Left cardiac atrium (tissue), 4 donors: ENCODE measurements around the gene SFMBT2. TPM values are rescaled to one million over a fixed set of nuclear protein-coding genes. Genes with fewer than 3 reads are reported as not detected.
"Not testable (repeated sequence)": the region's sequence is repeated elsewhere in the genome, so short reads cannot be mapped to it uniquely, and the experiment has no call there.

Experiments
- ATAC-seq, 2 donors: fragments of 200-7000 bp; cut with Tn5 transposase; one replicate each; pipeline ENCODE4 v1.9.1; 2020; ENCODE audit warnings: mild to moderate bottlenecking in 2 of 2, moderate library complexity in 2 of 2
- DNase-seq: peaks from one replicate; pipeline ENCODE4 v3.0.0-alpha.2; 2020
- intact Hi-C, 2 donors: fragments of 100-400 bp; cut with DNase I; formaldehyde crosslinking; loops; one replicate each; pipeline versions ENCODE4 v1.14.1 to v1.15.1; 2022 to 2023
- total RNA-seq, 2 donors: library from RNA; stranded (reverse); fragmentation: NEBNext Ultra II Directional; extraction: Animal tissue kit (Norgen Biotek cat#: 25700); gene quantifications; one replicate each; pipeline ENCODE4 v1.2.1, GENCODE V29; 2021
- donor health status: DM: no; HTN: yes; CAD: no.
- donor health status: DM: no; HTN: yes; CAD: no; lungs with severe emphysema.
- donor health status: DM: yes; HTN: yes; CAD: no.
- donor health status: Dilated cardiomyopathy.

Gene SFMBT2
- total RNA-seq, 2 donors from 2014 or later = 9.9 to 11.4 TPM

DNA sequence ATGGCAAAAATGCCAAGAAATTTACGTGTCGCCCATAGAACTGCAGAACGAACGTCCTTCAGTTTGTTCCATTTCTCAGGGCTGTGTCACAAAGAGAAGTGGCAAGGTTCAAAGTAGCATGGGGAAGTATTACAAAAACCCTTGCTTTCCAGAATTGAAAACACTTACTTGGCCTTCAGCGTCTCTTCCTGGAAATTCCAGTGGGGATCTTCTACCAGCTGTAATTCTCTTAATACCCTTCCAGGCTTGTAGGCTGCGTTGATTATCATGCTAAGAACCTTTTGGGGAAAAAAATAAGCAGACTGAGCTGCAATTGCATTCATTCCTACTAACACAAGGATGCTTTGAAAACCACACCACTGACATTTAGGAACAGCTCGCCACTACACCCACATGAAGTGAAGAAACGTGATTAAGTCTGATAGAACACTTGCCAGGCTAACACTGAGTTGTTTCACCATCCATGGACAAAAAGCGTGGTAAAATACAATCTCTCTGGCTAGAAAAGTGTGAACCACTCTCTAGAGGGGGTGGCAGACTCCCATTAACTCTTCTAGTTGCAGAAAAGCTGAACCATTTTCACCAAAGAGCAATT is 222.3 kb downstream of the SFMBT2 start:
- ATAC-seq = no peak
- intact Hi-C loops = no loop called here
- no peak for DNase-seq

DNA sequence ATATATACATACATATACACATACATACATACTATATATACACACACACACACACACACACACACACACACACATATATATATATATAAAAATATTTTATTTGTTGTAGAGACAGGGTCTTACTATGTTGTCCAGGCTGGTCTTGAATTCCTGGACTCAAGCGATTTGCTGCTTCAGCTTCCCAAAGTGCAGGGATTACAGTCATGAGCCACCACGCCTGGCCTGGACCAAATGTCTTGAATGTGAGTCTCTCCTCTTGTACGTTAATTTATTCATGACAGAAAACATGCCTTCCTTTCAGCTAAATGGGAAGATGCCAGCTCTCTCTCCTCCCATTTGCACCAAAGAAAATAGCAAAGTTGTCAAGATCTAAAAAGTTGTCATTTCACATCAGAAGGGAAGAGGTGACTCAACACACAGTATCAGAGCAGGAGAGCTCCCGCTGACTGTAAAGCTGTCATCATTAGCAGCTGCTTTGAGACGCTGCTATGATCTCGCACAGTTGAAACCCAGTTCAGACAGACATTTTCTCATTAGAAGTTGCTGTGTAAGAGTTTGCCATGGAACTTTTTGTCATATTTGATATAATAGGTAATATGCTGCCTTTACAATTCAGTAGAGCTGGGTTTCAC is 224.3 kb downstream of the SFMBT2 start:
- intact Hi-C loops = no loop called here
- no peak for DNase-seq
- peak in 1 of 2 donors; percentile 41 for ATAC-seq

DNA sequence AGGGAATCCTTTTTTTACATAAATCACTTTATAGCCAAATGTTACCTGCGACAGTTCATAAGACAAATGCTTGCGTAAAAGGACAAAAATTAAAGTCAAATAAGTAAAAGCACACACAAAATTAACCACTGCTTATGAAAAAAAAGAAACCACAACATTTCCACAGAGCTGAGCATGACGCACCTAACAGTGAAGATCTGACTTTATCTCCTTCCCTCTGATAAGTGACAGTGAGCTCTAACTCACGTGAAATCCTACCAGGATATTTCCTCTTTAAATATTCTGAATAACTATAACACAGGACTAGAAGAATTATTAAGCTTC is 225.5 kb downstream of the SFMBT2 start:
- intact Hi-C loops = no loop called here
- DNase-seq (no peak), ATAC-seq (no peak)

DNA sequence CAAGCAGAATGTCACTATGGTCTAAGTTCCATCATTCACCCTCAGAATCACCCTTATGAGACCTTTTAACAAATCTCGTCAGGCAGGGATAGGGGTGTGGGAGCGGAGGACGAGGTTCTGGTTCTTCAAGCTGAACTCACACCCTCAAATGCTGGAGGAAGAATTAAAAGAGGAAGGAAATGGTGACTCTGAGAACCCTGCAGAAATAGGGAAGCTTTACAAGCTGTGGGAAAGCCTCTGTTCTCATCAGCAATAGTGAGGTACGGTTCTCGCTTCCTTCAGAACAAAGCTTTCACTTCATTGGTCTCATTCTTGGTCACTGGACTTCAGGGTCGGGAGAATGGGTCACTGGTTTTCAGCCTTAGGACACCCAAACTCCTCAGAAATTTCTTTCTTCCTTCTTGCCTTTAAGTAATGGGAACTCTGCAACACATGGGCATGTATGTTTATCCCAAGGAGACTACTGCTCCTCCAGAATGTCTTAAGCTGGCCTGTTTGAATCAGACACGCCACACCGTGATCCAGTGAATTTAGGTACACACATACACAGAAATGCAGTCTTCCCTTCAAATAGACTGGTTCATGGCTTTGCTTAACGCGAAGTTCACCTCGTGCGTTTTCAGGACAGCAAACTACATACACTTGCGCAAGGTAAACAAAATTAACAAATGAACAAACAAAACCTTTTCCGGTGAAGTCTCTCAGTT is 226.0 kb downstream of the SFMBT2 start:
- DNase-seq (no peak), ATAC-seq (peak; percentile 57 to 79)
- intact Hi-C loops = no loop called here

DNA sequence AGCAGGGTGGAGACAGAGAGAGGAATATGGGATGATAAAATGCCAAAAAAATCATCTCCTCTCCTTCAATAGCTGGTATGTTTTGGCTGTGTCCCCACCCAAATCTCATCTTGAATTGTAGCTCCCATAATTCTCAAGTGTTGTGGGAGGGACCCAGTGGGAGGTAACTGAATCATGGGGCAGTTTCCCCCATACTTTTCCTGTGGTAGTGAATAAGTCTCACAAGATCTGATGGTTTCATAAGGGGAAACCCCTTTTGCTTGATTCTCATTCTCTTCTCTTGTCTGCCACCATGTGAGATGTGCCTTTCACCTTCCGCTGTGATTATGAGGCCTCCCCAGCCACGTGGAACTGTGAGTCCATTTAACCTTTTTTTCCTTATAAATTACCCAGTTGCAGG is 226.7 kb downstream of the SFMBT2 start:
- ATAC-seq, DNase-seq, intact Hi-C loops: not testable (repeated sequence)

DNA sequence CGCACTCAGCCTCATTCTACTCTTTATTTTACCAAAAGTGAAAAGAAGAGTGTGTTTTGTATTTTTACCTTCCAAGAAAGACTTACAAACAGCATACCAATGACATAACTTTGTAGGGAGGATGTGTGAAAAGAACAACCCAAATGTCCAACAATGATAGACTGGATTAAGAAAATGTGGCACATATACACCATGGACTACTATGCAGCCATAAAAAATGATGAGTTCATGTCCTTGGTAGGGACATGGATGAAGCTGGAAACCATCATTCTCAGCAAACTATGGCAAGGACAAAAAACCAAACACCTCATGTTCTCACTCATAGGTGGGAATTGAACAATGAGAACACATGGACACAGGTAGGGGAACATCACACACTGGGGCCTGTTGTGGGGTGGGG is 228.5 kb downstream of the SFMBT2 start:
- intact Hi-C loops, DNase-seq: not testable (repeated sequence)

DNA sequence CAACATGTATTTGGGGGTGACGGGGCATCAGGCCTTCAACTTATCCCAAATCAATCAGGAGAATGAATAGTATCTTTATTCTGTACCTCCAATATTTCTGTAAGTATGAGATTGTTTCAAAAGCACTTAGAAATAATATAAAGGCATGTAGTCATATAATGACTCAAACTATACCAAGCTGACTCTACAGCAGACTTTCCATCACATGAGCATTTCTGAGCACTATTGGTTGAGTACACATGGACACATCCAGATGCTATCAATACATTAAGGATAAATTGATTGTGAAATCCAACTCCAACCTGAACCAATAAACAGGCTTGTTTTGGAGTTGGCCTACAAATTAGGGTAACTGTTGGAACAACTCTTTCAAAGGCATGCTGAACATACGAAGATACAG is 229.4 kb downstream of the SFMBT2 start:
- DNase-seq (no peak), ATAC-seq (no peak)
- intact Hi-C loops = no loop called here

More for the DNA sequence above, 228.5 kb downstream of the SFMBT2 start:
- not testable (repeated sequence) for ATAC-seq

DNA sequence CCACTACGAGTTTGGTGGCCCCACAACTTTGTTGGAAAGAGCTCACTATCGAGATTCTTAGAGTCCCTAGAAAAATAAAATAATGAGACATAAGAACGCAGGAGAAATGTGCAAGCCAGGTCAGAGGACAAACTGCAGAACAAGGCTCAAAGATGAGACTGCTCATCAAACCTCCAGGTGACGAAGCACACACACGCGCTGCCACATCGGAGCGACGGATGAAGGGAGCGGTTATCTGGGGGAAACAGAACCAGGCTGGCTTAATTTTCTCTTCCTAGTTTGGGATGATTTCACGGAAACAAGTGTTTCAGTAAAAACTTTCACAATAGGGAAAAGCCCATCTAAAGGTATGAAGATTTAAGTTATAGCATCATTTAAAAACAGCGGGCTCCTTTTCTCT is 231.3 kb downstream of the SFMBT2 start:
- no peak for DNase-seq
- intact Hi-C loops = no loop called here
- ATAC-seq = no peak

DNA sequence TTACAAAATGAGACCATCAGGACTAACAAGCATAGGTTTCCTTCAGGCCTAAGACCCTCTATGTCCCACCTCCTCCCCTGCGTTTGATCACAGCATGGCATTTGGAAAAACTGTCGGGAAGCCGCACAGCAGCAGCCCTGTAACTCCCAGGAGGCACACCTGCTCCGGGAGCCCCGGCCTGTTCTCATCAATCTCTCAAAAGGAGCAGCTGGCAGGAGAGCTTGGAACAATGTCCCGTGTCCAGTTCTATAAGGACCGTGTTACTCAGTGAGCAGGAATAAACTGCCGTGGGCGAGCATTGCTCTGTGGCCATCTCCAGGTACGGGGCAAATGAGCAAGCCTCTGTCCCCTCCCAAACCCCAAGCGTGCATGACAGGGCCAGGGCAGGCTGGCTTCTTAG is 236.9 kb downstream of the SFMBT2 start:
- intact Hi-C loops = no loop called here
- ATAC-seq (no peak), DNase-seq (no peak)

DNA sequence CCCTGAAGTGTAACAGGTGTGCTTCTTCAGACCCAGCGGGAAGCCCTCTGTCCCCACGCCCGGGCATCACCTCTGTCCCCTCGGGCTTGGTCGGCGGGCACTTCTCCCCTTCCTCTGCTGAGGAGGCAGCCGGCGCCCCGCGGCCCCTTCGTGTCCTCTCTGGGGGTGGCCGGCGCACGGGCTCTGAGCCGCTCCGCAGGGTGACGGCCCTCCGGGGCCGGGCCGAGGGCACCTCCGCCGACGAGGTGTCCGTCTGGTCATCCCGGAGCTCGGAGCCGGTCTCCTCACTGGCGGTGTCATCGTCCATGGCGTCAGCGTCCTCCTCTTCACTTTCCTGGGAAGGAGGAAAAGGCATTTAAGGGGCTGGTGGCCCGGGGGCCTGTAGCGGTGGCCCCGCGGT is 239.0 kb downstream of the SFMBT2 start:
- ATAC-seq = no peak
- intact Hi-C loops = no loop called here
- no peak for DNase-seq

DNA sequence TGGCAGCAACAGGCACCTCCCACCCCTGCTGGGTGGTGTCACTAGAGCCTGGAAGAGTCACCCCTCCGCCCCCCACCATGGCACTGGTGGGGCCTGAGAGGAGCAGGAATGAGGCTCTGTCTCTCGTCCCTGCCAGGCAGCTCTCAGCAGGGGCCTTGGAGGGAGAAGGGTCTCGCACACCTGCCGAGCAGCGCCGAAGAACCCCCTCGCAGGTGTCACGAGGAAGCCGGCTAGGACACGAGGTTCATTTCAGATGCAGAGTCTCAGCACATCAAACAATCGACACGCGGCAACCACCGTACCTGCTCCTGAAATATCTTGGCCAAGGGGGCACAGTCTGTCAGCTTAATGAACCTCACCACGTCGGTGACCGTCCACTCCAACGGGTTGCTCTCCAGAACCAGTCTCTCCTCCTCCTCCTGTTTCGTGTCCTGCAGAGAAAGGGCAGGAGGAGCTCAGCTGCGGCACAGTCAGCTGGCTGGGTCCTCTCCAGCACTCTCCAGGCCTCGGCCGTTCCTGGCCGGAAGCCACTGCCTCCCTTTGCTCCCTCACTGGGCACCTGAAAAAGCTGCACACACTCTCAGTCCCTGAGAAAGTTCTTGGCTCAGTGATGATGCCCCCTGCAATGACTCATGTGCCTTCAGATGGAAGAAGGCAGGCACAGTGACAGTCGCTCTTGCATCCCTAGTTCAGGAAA is 240.1 kb downstream of the SFMBT2 start:
- intact Hi-C loops = no loop called here
- peak in 1 of 2 donors; percentile 67 for ATAC-seq
- DNase-seq = no peak

DNA sequence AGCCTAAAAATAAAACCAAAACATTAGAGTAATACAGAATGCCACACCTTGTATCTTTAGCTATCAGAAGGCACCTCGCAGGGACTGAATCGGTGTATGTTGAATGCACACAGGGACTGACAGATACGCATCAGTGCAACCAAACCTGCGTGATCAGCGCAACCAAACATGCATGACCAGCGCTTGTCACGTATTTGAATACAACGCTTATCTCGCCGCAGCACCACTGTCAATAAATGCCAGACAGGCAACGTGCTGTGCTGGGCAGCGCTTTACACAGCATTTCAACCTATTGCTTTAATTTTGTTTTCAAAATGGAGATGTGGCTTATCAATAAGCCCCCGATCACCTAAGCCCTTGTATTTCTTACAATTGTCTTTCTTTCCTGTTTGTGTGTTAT is 242.4 kb downstream of the SFMBT2 start:
- no peak for ATAC-seq
- no peak for DNase-seq
- intact Hi-C loops = no loop called here

DNA sequence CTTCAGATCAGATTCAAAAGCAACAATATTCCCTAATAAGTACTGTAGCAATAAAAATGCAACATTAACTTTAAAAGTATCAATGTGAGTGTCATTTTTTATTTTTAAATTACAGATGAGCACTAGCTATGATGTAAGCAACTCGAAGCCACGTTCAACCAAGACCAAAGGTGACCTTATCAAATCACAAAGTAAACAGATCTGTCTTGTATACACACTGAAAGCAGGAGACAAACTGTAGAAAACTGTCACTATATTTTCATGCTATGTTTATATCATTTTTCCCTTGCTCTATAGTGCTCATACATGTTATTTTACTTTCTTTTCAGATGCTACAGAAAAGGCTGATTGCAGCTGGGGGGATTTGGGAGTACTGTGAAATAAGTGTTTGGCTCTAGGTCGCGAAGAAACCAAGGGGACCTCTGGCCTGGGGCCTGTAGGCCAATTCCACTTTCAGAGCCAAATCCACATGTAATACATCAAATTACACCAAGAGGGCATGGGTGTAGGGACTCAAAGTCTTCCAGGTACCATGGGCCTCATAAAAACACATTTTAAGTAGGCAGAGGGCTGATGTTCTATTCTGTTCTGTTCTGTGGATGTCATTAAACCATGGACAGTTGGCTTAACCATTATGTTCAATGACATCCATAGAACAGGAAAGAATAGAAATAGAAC is 245.2 kb downstream of the SFMBT2 start:
- DNase-seq (no peak), ATAC-seq (no peak)
- intact Hi-C loops = no loop called here

DNA sequence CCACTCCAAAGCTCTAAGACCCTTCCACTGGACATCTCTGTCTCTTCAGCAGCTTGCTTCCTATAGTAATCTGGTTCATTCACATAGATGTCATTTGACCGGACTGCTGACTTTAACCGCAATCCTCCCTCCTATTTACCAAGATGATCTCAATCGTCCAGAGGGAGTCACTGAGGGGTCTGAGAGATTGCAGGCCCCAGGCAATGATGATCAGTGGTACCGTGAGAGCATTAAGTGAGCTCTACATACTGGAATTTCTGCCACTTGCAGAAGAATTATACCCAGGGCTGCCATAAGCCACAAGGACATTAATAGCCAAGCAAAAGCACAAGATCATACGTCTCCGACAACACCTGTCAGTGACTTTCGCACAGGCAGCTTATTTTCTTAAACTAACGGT is 245.9 kb downstream of the SFMBT2 start:
- DNase-seq (no peak), ATAC-seq (no peak)
- intact Hi-C loops = no loop called here

DNA sequence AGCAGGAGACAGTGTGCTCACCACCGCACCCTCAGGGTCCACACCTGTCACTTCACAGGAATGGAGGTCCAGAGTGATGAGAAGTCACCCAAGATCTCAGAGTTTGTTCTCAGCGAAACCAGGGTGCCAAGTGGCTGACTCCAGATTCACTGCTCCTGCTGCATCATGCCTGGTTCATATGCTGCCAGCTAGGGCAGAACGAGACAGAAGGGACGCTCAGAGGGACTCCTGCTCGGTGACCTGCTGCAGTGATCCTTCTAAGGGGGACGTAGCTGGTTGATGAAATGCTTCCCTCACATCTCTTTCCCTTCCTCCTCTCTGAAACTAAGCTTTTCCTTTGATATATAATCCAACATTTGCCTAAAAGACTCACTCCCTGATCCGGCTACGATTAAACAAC is 248.5 kb downstream of the SFMBT2 start:
- intact Hi-C loops = no loop called here
- no peak for DNase-seq
- ATAC-seq = peak in 1 of 2 donors; percentile 14

DNA sequence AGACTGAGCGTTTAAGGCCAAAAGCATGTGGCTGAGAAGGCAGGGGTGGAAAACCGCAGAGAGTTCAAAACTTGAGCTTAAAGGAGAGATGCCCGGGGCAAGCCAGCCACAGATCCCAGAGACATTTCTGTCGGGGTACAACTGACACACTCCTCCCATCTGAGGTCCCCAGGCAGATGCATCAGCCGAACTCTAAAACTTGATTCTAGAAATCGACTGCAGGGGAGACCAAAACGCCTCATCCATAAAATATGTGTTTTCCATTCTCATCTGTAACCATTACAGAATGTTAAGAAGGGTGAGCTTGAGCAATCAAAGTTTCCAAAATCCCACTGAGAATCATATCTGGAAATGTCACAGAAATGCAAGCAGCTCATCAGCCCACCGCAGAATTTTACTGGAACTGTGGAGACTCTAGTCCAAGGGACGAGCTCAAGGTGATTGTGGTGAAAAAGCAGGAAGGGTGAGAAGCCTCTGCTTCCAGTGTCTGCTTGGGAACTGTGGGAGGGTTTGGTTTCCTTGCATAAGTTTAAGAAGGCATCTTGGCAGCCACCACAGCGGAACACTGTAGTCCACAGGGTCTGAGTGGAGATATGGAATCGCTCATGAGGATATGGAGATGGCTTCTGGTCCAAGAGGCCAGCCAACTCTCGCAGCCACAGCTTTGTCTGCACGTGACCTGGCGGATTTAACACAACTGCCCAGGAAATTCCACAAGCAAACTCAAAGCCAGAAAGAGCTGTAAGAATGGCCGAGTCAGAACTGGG is 249.2 kb downstream of the SFMBT2 start:
- DNase-seq = peak; percentile 63
- ATAC-seq = peak; percentile 75 to 87
- intact Hi-C loops = no loop called here

DNA sequence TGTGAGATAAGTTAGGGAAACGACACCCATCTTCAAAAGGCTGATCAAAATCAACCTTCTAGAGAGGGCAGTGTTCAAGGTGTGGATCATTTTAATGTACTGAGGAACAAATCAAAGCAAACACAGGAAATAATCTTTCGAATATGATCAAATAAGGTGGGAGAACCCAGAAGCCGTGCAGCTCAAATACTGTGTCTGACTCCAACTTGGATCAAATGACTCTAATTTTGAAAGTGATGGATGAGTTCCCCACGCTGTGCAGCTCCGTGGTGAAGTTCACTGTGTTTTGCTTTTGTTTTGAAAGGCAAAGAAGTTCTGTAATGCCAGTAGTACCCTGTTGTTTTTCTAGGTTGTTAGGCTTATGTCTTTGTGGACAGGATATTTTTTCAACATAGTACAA is 250.9 kb downstream of the SFMBT2 start:
- no peak for ATAC-seq
- intact Hi-C loops = no loop called here
- no peak for DNase-seq

DNA sequence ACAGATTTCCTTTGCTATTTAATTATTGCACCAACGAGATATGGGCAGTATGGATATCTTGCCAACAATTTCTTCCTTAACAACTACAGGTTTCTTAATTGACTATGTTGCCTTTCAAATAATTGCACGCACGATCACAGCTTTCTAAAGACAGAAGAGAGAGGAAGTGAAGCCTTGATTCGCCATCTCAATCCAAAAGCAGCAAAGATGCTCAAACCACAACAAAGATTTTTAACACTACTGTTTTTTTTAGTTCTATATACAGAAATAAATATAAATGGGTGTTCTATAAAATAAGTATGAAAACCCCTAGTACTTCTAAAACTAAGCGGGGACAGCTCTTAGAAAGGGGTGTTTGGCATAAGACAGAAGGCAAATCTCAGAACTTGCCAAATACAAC is 251.3 kb downstream of the SFMBT2 start:
- intact Hi-C loops = no loop called here
- DNase-seq (no peak), ATAC-seq (no peak)

DNA sequence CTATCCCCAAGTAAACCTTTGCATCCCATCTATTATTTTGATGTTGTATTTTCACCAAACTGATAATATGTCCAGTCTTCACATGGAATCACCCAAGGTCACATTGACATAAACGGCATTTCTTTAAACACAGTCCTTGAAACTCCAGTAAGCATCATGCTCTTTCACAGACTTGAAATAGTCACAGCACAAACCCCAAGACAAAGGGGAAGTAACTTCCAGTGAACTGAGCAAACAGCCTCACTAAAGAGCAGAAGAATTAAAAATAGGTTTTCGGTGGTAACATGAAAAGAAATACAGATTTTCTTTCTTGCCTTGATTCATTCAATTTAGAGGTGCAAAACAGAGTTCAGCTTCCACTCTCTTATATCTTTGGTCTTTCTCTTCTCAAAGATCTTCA is 253.7 kb downstream of the SFMBT2 start:
- intact Hi-C loops = no loop called here
- no peak for DNase-seq
- ATAC-seq = no peak
